HG03432 (cell line): ENCODE data around the gene KRTAP10-3.
"Not testable (repeated sequence)": the region's sequence is repeated elsewhere in the genome, so short reads cannot be mapped to it uniquely, and the experiment has no call there.

Source experiments
- ATAC-seq: cut with Tn5 transposase; IDR thresholded peaks from one replicate; pipeline ENCODE4 v1.9.1; 2021; ENCODE audit warnings: mild to moderate bottlenecking, moderate library complexity; ENCODE audit not compliant: unreplicated experiment

Gene KRTAP10-3

DNA sequence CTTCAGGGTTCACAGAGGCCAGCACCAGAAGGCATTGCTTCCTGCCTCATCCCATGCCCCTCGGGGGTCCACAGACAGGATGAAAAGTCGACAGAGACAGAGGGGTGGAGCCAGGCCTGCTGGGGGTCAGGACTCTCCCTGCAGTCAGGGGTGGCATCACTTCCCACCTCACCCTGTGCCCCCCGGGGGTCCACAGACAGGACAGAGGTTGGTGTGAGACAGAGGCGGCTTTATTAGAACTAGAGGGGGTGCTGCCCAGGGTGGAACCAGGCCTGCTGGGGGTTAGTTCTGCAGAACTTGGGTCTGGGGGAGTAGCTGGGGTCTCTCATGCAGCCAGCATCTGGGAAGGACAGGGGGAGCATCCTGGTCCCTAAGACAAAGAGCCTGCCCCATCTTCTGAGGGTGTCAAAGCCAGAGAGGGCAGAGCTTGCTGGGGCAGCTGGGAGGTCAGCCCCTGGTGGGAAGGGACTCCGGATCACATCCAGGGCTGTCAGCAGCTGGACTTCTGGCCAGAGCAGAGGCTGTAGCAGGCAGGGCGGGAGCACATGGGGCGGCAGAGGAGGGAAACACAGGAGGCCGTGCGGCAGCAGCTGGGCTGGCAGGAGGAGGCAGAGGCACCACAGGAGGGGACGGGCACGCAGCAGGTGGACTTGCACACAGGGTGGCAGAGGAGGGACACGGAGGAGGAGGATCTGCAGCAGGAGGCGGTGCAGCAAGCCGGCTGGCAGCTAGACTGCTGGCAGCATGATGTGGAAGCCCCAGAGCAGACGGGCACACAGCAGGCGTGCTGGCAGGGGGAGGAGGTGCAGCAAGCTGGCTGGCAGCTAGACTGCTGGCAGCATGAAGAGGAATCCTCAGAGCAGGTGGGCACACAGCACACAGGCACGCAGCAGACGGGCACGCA lies 32.6 kb upstream of the KRTAP10-3 start:
- not testable (repeated sequence) for ATAC-seq

DNA sequence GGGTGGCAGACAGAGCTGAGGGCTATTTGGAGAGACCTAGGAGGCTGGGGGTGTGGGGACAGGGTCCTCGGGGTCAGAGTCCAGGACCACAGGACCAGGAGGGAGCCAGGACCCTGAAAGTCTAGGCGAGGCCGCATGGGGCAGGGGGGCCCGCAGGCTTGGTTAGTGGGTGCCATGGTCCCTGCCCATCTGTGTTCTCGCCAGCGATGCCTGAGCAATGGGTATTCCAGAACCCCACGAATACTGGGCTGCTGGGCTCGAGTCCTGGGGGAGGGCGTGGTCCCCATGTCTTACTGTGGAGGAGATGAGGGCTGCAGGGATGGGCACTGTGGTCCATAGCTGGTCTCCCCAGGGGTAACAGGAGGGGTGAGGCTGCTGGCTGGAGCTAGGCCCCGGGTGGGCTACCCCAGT lies 31.7 kb upstream of the KRTAP10-3 start:
- no peak for ATAC-seq

DNA sequence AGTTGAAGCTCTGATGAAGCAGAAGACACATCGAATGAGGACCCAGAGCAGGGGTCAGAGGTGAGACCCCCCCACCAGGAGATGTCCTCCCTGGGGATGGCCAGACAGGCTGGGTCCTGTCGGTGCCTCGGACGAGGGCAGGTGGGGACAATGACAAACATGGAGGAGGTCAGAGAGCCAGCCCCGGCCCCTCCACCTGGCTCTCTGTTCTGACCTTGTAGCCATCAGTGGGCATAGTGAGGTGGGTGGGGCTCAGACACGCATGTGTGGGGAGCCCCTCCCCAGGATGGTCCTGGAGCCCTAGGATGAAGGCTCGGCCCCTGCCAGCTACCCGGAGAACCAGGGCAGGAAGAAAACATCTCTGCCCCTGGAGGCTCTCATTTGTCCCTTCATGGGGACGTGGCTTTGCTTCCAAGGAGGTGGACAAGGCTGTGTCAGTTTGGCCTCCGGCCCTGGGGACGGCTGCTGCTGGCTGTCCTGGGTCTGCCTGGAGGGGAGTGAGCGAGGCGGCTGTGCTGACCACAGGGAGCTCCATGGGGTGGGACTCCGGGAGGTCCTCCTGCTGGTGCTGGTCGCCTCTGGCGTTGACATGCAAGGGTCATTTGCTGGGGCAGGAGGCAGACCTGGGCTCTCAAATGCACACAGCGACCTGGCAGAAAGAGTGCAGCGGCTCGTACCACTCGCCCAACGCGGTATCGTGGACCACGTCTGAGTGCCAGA lies 31.2 kb upstream of the KRTAP10-3 start:
- no peak for ATAC-seq

DNA sequence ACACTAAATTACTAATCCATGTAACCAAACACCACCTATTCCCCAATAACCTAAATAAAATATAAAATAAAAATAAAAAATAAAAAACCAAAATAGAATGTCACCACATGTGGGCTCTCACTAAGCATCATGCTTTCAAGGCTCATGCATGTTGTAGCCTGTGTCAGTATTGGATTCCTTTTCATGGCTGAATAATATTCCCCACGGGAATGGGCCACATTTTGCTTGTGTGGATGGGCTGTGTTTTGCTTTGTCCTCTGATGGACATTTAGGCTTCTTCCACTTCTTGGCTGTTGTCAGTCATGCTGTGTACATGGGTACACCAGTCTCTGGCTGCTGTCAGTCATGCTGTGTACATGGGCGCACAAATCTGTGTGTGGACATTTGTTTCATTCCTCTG lies 30.5 kb upstream of the KRTAP10-3 start:
- no peak for ATAC-seq

DNA sequence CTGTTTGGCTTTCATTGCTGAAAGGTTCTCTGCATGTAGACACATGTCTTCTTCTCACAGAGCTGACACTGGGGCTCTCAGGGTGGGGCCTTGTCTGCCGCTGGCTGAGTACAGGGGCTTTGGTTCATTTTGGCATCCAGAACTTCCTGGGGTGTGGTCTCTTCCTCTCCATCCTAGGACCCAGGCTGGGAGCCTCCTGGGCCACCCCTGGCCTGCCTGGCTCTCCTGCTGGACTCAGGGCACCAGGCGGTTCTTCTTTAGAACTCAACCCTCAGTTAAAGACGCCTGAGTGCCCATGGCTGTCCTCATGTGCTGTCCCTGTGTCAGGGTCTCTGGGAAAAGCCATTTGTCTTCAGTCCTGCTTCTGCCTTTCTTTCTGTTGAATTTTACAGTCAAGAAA lies 27.3 kb upstream of the KRTAP10-3 start:
- ATAC-seq = no peak

DNA sequence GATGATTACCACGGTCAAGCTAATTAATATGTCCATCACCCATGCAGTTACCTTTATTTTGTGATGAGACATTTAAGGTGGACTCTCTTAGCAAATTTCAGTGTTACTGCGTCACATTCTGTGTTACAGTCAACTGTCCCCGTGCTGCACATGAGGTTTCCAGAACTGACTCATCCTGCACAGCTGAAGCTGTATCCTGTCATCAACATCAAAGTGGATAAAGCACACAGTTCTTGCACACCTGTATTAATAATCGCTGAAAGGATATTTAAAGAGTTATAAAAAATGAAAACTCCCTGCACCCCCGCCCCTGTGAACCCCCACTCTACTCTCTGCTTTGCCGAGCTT lies 25.2 kb upstream of the KRTAP10-3 start:
- ATAC-seq = no peak

DNA sequence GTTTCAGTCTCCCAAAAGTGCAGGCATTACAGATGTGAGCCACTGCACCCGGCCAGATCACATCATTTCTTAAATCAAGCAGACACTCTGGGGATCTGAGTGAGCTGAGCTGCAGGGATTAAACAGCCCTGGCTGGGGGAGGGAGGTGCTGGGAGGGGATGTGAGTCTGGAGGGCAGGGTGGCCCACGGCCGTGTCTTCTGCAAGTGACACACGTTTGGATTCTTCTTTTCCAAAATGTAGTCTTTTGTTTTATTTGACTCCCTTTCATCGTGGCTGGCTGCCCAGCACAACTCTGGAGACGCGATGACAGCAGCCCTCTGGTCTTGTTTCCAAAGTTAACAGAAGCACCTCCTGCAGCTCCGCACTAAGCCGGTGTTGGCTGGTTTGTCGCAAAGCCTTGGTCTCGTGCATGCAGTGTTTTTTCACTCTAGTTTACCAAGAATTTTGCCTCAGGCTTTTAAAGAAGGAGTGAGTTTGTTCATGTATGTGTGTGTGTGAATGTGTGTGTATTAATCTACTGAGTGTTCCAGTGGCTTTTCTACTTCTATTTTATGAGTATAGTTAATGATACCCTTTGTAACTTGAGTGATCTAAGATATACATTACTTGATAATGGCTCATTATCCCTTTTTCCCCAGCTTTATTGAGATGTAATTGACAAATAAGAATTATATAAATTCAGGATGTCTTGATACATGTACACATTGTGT lies 24.6 kb upstream of the KRTAP10-3 start:
- no peak for ATAC-seq

DNA sequence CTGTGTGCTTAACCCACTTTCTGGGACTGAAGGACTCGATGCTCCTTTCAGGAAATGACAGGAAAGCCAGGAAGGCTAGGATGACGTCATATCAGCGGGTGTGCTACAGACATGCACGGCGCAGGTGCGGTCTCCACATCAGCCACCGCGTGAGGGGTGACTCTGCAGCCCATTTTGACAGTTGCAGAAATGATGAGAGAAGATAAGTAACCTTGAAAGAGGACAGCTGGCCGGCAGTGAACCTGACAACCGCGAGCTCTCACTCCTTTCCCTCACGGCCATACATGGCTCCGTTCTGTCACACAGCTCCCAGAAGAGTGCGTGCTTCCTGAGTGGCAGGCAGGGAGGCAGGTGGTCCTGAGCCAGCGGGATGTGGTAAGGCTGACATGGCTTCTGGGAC lies 23.5 kb upstream of the KRTAP10-3 start:
- no peak for ATAC-seq

DNA sequence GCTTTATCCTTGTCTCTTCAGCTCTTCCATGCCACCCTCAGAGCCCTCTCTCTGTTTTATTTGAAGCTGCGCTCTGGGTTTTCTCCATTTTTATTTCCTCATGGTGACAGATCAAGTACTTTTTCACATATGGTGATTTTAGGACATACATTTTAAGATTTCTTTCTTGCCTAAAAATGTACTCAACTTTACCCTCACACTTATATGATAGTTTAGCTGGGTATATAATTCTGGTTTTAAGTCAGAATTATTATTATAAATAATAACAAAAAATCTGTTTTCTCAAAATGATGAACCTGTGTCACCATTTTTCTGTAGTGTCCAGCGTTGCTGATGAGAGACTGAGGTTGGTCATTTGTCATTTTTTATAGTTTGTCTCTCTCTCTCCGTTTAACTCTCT lies 22.6 kb upstream of the KRTAP10-3 start:
- ATAC-seq = no peak

DNA sequence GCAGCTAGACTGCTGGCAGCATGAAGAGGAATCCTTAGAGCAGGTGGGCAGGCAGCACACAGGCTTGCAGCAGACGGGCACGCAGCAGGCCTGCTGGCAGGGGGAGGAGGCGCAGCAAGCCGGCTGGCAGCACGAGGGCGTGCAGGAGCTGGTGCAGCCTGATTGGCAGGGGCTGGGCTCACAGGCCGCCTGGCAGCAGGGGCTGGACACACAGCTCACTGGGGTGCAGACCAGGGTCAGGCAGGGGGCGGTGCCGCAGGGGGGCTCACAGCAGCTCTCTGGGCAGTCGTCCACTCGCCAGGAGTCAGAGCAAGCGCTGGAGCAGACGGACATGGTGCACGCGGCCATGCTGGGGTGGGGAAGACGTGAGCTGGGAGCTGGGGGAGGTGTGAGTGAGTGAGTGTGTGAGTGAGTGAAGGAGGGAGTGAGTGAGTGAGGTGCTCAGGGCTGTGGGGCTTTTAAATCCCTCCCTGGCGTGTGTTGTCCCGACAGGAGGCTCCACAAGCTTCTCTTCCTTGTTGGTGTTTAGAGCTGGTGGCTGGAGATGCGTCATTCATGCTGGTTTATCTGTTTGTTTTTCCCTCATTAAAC lies 21.7 kb upstream of the KRTAP10-3 start, which contains the start of gene KRTAP10-5:
Gene KRTAP10-5, minus strand, starts transcription at position 374 of the 591 bp plus-strand sequence. Its CDS starts 26 bp downstream, at position 348.
- ATAC-seq = not testable (repeated sequence)

DNA sequence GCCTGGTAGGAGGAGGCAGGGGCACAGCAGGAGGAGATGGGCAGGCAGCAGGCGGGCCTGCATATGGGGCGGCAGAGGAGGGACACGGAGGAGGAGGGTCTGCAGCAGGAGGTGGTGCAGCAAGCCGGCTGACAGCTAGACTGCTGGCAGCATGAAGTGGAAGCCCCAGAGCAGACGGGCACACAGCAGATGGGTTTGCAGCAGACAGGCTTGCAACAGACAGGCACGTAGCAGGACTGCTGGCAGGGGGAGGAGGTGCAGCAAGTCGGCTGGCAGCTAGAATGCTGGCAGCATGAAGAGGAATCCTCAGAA lies 21.2 kb upstream of the KRTAP10-3 start:
- ATAC-seq = no peak

DNA sequence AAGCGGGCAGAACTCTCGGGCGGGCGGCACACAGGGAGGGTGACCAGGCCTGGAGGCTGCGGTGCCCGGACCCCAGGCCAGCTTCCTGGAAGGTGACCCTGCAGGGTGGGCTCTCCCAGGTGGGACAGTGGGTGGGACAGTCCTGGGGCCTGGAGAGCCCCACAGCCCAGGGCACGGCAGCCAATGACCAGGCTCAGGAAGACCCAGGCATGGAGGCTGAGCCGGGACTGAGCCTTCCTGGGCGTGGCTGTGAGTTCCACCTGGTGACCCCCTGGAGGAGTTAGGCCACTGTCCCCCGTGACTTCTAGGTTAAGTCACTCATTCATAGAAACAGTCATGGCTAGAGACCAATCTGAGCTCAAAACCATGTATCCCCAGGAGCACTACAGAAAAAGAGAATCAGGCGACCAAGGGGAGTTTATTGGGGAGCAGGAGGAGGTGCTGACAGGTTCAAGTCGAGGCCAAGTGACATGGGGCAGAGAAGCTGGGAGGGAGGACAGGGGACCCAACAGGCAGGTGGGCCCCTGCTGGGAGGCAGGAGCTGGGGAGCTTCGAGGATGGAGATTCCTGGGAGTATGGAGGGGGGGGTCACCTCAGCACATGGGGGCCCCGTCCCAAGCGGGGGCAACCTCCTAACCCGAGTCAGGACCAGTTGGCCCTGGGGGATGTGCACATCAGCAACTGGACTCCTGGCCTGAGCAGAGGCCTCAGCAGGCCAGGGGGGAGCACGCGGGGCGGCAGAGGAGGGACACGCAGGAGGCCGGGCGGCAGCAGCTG lies 20.6 kb upstream of the KRTAP10-3 start:
- ATAC-seq = no peak

DNA sequence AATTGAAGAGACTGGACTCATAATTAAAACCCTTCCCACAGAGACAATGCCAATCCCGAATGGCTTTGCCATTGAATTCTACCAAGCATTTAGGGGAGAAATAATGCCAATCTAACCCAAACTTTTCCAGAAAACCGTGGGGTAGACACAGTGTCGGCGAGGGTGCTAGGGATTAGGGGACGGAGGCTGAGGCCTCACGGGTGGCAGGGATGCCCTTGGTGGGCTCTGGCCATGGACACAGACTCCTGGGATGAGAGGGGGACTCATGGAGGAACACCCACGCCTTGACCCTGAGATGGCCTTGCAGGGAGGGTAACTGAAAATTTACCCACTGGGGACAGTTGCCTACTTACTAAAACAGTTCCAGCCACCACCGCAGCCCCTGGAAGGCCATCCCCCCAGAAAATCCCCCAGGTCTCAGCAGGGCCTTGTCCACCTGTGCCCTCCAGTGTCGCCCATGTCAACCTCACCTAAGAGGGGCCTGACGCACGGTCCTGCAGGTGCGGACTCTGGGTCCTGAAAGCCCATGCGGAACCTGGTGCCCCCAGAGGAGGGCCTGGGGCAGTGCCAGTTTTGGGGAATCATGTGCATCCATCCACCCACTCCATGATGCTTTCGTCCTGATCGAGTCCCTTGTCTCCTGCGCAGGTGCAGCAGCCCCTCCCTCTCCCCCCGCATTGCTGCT lies 19.9 kb upstream of the KRTAP10-3 start:
- ATAC-seq = no peak

DNA sequence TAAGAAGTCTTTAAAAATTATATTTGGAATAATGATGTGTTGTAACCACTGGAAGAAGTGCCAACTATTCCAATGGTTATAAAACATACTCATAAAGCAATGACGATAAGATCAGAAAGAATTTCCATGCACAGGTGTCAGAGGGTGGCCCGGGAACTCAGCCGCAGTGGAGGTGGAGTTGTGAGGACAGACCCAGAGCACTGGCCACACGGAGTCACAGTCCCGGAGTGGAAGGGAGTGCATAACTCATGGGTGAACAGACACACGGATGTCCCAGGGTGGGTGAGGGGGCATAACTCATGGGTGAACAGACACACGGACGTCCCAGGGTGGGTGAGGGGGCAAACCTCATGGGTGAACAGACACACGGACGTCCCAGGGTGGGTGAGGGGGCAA lies 17.4 kb upstream of the KRTAP10-3 start:
- no peak for ATAC-seq

DNA sequence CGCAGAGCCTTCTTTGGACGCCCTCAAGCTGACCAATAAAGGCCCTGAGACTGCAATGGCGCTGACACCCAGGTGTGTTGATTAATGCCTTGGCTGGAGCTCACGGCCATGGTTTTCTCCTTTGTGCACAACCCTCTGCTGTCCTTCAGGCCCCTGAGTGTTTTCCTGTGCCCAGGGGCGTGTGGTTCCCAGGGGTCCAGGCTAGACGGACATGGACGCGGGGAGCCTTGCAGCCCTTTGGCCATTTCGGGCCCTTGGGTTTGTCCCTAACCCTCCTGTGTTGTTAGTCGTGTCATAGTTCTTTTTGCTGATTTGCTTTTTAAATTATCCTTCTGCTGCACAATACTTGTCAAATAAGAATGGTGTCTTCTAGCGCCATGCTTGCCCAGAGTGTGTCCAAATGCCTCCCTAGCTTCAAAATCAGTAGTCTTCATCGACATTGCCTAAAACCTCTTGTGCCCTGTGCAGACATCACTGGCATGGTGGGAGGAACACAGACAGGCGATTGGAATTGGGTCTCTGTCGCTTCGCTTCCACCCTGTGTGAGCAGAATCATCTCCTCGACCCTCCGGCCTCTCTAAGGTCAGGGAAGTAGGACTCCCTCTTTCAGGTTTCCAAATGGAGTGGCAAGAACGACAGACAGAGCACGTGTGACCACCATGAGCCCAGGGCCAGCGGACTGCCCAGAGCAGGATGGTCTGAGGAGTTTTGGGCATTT lies 16.9 kb upstream of the KRTAP10-3 start:
- no peak for ATAC-seq

DNA sequence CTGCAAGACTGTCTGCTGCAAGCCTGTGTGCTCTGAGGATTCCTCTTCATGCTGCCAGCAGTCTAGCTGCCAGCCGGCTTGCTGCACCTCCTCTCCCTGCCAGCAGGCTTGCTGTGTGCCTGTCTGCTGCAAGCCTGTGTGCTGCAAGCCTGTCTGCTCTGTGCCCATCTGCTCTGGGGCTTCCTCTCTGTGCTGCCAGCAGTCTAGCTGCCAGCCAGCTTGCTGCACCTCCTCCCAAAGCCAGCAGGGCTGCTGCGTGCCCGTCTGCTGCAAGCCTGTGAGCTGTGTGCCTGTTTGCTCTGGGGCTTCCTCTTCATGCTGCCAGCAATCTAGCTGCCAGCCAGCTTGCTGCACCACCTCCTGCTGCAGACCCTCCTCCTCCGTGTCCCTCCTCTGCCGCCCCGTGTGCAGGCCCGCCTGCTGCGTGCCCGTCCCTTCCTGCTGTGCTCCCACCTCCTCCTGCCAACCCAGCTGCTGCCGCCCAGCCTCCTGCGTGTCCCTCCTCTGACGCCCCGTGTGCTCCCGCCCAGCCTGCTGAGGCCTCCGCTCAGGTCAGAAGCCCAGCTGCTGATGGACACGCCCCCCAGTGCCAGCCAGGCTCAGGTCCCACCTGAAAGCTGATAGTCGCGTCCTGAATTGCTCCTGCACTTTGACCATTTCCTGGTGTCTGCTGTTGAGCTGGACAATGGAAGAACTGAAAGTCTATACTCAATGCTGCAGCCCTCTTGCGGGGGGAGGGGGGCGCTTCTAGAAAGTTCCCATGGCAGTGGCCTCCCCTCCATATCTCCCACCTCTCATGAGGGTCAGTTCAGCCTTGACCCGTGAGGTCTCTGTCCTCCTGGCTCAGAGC lies 16.1 kb upstream of the KRTAP10-3 start:
- ATAC-seq = no peak

DNA sequence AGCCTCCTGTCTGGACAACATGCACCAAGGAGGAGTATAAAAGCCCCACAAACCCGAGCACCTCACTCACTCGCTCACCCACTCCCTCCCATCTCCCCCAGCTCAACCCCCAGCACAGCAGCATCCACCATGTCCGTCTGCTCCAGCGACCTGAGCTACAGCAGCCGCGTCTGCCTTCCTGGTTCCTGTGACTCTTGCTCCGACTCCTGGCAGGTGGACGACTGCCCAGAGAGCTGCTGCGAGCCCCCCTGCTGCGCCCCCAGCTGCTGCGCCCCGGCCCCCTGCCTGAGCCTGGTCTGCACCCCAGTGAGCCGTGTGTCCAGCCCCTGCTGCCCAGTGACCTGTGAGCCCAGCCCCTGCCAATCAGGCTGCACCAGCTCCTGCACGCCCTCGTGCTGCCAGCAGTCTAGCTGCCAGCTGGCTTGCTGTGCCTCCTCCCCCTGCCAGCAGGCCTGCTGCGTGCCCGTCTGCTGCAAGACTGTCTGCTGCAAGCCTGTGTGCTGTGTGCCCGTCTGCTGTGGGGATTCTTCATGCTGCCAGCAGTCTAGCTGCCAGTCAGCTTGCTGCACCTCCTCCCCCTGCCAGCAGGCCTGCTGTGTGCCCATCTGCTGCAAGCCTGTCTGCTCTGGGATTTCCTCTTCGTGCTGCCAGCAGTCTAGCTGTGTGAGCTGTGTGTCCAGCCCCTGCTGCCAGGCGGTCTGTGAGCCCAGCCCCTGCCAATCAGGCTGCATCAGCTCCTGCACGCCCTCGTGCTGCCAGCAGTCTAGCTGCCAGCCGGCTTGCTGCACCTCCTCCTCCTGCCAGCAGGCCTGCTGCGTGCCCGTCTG lies 15.2 kb upstream of the KRTAP10-3 start, which contains the start of gene KRTAP10-4:
Gene KRTAP10-4, plus strand, starts transcription at position 100 of the 827 bp plus-strand sequence. Its CDS starts 30 bp downstream, at position 130.
- not testable (repeated sequence) for ATAC-seq
